Lung (tissue), 12 donors: ENCODE measurements around the gene LMF1. TPM values are rescaled to one million over a fixed set of nuclear protein-coding genes. Genes with fewer than 3 reads are reported as not detected.
"Not testable (repeated sequence)": the region's sequence is repeated elsewhere in the genome, so short reads cannot be mapped to it uniquely, and the experiment has no call there.

Source experiments
- ATAC-seq: fragments of 200-7000 bp; cut with Tn5 transposase; one replicate; pipeline ENCODE4 v1.9.1; 2020; ENCODE audit warnings: moderate number of reproducible peaks; ENCODE audit not compliant: insufficient read depth, low FRiP score
- DNase-seq, 3 donors: peaks; one replicate each; pipeline ENCODE4 v3.0.0-alpha.2; 2013 to 2017
- H3K27ac ChIP-seq, 2 donors: one replicate each; pipeline ENCODE4 v1.5.1; 2013; ENCODE audit warnings: mild to moderate bottlenecking in 2 of 2, moderate library complexity in 2 of 2, control low read depth in 1 of 2, inconsistent platforms in 1 of 2, low read depth in 1 of 2, low read length in 1 of 2
- H3K27me3 ChIP-seq, 3 donors: one replicate each; pipeline ENCODE4 v1.5.1; 2013; ENCODE audit warnings: low read length in 2 of 3; ENCODE audit not compliant: control insufficient read depth in 3 of 3, insufficient read depth in 3 of 3
- H3K36me3 ChIP-seq, 4 donors: one replicate each; pipeline ENCODE4 v1.5.1; 2013; ENCODE audit warnings: low read length in 4 of 4, mild to moderate bottlenecking in 1 of 4, moderate library complexity in 1 of 4; ENCODE audit not compliant: control insufficient read depth in 4 of 4, insufficient read depth in 4 of 4
- H3K4me1 ChIP-seq, 5 donors: one replicate each; pipeline ENCODE4 v1.5.1; 2013; ENCODE audit warnings: low read length in 5 of 5, mild to moderate bottlenecking in 2 of 5, moderate library complexity in 1 of 5; ENCODE audit not compliant: control insufficient read depth in 5 of 5, insufficient read depth in 5 of 5
- H3K4me3 ChIP-seq: one replicate; pipeline ENCODE4 v1.5.1; 2013; ENCODE audit warnings: mild to moderate bottlenecking, control low read depth, moderate library complexity
- H3K9ac ChIP-seq, 2 donors: one replicate each; pipeline ENCODE4 v1.5.1; 2013; ENCODE audit warnings: low read length in 2 of 2, control low read depth in 1 of 2; ENCODE audit not compliant: insufficient read depth in 1 of 2
- H3K9me3 ChIP-seq, 4 donors: one replicate each; pipeline ENCODE4 v1.5.1; 2013; ENCODE audit warnings: low read length in 3 of 4, mild to moderate bottlenecking in 1 of 4, moderate library complexity in 1 of 4; ENCODE audit not compliant: control insufficient read depth in 4 of 4, insufficient read depth in 3 of 4
- CTCF ChIP-seq: IDR thresholded peaks from 2 replicates; pipeline ENCODE4 v1.5.1; 2012; ENCODE audit warnings: mild to moderate bottlenecking; ENCODE audit errors: control extremely low read depth, extremely low read depth
- WGBS, 2 donors: extraction: QIAGEN DNeasy Blood & Tissue Kit; methylation state at CpG; one replicate each; pipeline ENCODE4 v1.1.7; 2013; 5-methylcytosine and 5-hydroxymethylcytosine counted together
- polyA plus RNA-seq, 2 donors: library from polyadenylated mRNA; stranded (reverse); fragments of 200-250 nt; gene quantifications; one replicate each; pipeline ENCODE4 v1.2.1, GENCODE V29; 2013
- total RNA-seq, 2 donors: library from RNA; depleted of rRNA in 1 of 2; stranded (reverse); fragments of >200 nt in 1 of 2; gene quantifications; one replicate each; pipeline ENCODE4 v1.2.1, GENCODE V29; 2014 to 2021
- donor health status: control.
- donor health status: control.
- donor health status: Bipolar disorder and iron deficiency.
- donor health status: healthy.
- donor health status: DM: yes; HTN: yes; CAD: no.

Gene LMF1
- total and polyA plus RNA-seq, 4 donors: 9.1 to 23.7 (median 20.6) TPM

DNA sequence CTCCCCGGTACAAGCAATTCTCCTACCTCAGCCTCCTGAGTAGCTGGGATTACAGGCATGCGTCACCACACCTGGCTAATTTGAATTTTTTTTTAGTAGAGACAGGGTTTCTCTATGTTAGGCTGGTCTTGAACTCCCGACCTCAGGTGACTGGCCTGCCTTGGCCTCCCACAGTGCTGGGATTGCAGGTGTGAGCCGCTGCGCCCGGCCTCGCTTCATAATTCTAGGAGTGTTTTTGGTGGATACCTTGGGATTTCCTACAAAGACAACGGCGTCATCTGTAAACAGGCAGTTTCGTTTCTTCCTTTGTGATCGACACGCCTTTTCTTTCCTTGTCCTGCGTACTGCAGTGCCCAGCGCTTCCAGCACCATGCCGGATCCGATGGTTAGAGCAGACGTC lies 109.3 kb downstream of the LMF1 start:
- DNase-seq (no peak), ATAC-seq (no peak)
- TF ChIP-seq CTCF: no peak
- H3K36me3 ChIP-seq: peaks cover 0 to 3% (median under 1%) of the 10 kb centered on the region in 4 donors
- WGBS, 2 donors: 96 to 97% methylated on average over 17 of the region's 17 CpGs
- no peaks in the 10 kb centered on the region for H3K27me3 ChIP-seq
- peaks cover 0 to 3% (median 0%) of the 10 kb centered on the region in 4 donors for H3K9me3 ChIP-seq
- no peaks in the 10 kb centered on the region for H3K4me1 ChIP-seq
- no peak overlapping the region for H3K27ac ChIP-seq
- H3K4me3 ChIP-seq: no peak overlapping the region
- no peak overlapping the region for H3K9ac ChIP-seq

DNA sequence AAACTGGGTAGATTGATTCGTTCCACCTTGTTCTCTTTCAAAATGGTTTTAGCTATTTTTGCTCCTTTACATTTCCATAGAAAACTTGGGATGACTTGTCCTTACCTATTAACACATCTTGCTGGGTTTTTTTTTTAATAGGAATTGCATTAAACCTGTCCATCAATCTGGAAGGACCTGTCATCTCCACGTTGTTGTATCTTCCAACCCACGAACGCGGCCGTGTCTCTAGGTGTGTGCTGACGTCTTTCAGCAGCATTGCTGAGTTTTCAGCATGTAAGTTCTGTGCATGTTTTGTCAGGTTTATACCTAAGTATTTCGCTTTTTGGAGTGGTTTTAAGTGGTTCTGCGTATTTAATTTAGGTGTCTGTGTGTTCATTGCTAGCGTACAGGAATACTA lies 109.9 kb downstream of the LMF1 start:
- no peak for DNase-seq
- no peaks in the 10 kb centered on the region for H3K4me1 ChIP-seq
- WGBS, 2 donors: 88 to 91% methylated on average over 10 of the region's 10 CpGs
- H3K27ac ChIP-seq: no peak overlapping the region
- H3K27me3 ChIP-seq: no peaks in the 10 kb centered on the region
- H3K9ac ChIP-seq: no peak overlapping the region
- H3K4me3 ChIP-seq: no peak overlapping the region
- peaks cover 0 to 3% (median 0%) of the 10 kb centered on the region in 4 donors for H3K9me3 ChIP-seq
- TF ChIP-seq CTCF: no peak
- H3K36me3 ChIP-seq: peaks cover 0 to 3% (median under 1%) of the 10 kb centered on the region in 4 donors
- no peak for ATAC-seq

- not testable (repeated sequence) for H3K4me3 ChIP-seq, H3K4me1 ChIP-seq, DNase-seq, H3K9ac ChIP-seq, H3K9me3 ChIP-seq, ATAC-seq, H3K27ac ChIP-seq, H3K36me3 ChIP-seq, H3K27me3 ChIP-seq
- 96 to 98% methylated on average over 30 to 34 of the region's 35 CpGs for WGBS, 2 donors
These were observed 111.8 kb downstream of the LMF1 start for GRCh38 chr16:858971-859370.

- H3K4me1 ChIP-seq, DNase-seq, H3K9ac ChIP-seq, H3K9me3 ChIP-seq, H3K27ac ChIP-seq, ATAC-seq, H3K4me3 ChIP-seq, H3K27me3 ChIP-seq, H3K36me3 ChIP-seq: not testable (repeated sequence)
- 92 to 96% methylated on average over 32 to 36 of the region's 36 CpGs for WGBS, 2 donors
These were observed 112.3 kb downstream of the LMF1 start for GRCh38 chr16:858441-858840.
